ENCODE results near the gene CHST7. TPM values are rescaled to one million over a fixed set of nuclear protein-coding genes. Genes with fewer than 3 reads are reported as not detected.

Gene CHST7
- total and polyA plus RNA-seq, 2 of the 8 experiments (the other 6 are each of a cell fraction or from before 2014, with no cell fraction given) = 7.9 to 14.1 TPM

GRCh38 chrX:46545111-46546005 is 28.2 kb upstream of the CHST7 start, which contains the start of gene ZNF674 (continued):
- no peak for TF ChIP-seq CHD7 (IDR thresholded peaks at IDR 0.05; ENCODE audit: insufficient replicate concordance, low read length)
- TF ChIP-seq CHD2 (IDR thresholded peaks at IDR 0.05; ENCODE audit: low read length) = no peak
- TF ChIP-seq EP300 (IDR thresholded peaks at IDR 0.05; ENCODE audit: borderline replicate concordance in 1 of 2, low read depth in 2 of 2, low read length in 2 of 2) = no peak
- TF ChIP-seq KDM1A (IDR thresholded peaks at IDR 0.05; ENCODE audit: borderline replicate concordance, low read length) = no peak
- TF ChIP-seq CREB1 (IDR thresholded peaks at IDR 0.05) = peak; percentile 23; the same call in 1 of the 2 replicates
- no peak for TF ChIP-seq SRF (IDR thresholded peaks at IDR 0.05; ENCODE audit: low read depth, low read length)
- TF ChIP-seq POLR2AphosphoS5 (IDR thresholded peaks at IDR 0.05; ENCODE audit: low read depth, low read length) = peak; percentile 68
- no peak for TF ChIP-seq CTBP2 (IDR thresholded peaks at IDR 0.05; ENCODE audit: borderline replicate concordance, insufficient read depth, insufficient read length, low read length)
- TF ChIP-seq POU5F1 (IDR thresholded peaks at IDR 0.05; ENCODE audit: low read depth, low read length) = no peak
- peak; percentile 29; the same call in 1 of the 2 replicates for TF ChIP-seq TBP (IDR thresholded peaks at IDR 0.05; ENCODE audit: low read depth, low read length)

Measured in H1 (cell line).